Right lung (tissue), 5 donors: Measurements from ENCODE around the gene DOCK4. TPM values are rescaled to one million over a fixed set of nuclear protein-coding genes. Genes with fewer than 3 reads are reported as not detected.

Experiments used
- polyA plus RNA-seq, 5 donors: library from polyadenylated mRNA; unstranded; fragments of 120-200 nt; gene quantifications; one replicate each; pipeline versions ENCODE4 v1.2.1 to v1.2.3, GENCODE V29; 2013; ENCODE audit warnings: inconsistent platforms in 1 of 5, low replicate concordance in 1 of 5; ENCODE audit not compliant: insufficient read length in 5 of 5, insufficient read depth in 1 of 5

Gene DOCK4
- polyA plus RNA-seq, 5 donors = 33.7 to 57.8 (median 51.7) TPM

Other genes with a start within 250 kb of the DOCK4 start
- 10 to 100 TPM; 24.0 to 39.2 (median 36.3) TPM for gene ZNF277, start 296 bp upstream of the DOCK4 start, polyA plus RNA-seq
- gene IFRD1, start 244.1 kb upstream of the DOCK4 start, polyA plus RNA-seq = 10 to 100 TPM; 34.9 to 54.2 (median 47.0) TPM